Measurements from ENCODE around the gene RHOT1.
"Not testable (repeated sequence)": the region's sequence is repeated elsewhere in the genome, so short reads cannot be mapped to it uniquely, and the experiment has no call there.

RHOT1 gene

GRCh38 chr17:32142038-32142856 is at the start of gene RHOT1:
TSS of gene RHOT1 (plus strand) at chr17:32142502. CDS start at chr17:32142693, 191 bp downstream.
- peak; percentile 44 to 59 for DNase-seq (ENCODE audit: low read depth in 1 of 2, low spot score in 1 of 2)

DNA sequence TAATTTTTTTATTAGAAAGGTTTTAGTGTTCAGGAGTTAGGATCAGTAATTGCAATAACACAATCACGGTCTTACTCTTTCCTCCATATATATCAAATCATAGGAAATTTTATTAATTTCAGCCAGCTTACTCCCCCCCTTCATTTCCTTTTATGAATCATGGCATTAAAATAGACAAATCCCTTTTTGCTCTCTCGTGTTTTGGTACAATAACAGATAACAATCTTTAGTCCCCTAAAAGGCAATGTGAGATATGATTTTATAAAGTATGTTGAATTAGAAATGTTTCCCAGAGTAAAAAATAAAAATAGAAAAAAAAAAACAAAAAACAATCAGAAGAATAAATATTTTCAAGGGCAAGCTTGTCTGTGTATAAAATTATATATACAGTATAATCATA is 42.6 kb upstream of the RHOT1 start:
- no peak for DNase-seq (ENCODE audit: low read depth in 1 of 2, low spot score in 1 of 2)

DNA sequence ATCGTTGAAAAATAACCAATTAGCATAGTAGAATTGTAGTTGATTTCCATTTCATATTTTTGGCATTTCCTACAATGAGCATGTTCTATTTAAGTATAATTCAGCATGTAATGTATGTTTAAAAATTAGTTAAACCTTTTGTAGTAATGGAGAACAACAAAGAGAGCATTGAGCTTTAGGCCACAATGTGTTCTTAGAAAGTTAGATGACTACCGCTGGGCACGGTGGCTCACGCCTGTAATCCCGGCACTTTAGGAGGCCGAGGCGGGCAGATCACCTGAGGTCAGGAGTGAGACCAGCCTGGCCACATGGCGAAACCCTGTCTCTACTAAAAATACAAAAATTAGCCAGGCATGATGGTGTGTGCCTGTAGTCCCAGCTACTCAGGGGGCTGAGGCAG is 42.0 kb upstream of the RHOT1 start:
- not testable (repeated sequence) for DNase-seq (ENCODE audit: low read depth in 1 of 2, low spot score in 1 of 2)

GRCh38 chr17:32100971-32101631 is 41.2 kb upstream of the RHOT1 start:
- no peak for DNase-seq (ENCODE audit: low read depth in 1 of 2, low spot score in 1 of 2)

DNA sequence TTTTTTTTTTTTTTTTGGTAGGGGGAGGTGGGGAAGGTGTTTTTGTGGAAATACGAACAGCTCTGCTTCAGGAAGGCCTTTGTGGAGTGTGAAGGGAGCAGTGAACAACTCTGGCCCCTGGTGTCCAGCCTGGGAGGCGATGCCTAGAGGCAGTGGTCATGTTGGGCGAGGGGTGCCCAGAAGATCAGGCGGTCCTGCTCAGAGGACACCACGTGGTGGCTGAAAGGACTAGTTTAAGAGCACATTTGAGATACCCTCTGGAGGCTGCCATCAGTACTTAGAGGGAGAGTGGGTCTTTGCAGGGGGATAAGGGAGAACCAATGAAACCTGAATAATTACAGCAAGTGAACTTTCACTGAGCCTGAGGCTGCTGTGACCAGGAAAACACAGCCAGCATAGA is 40.1 kb upstream of the RHOT1 start:
- DNase-seq (ENCODE audit: low read depth in 1 of 2, low spot score in 1 of 2), result no peak

GRCh38 chr17:32102646-32103186 is 39.6 kb upstream of the RHOT1 start:
- DNase-seq (ENCODE audit: low read depth in 1 of 2, low spot score in 1 of 2), result no peak

DNA sequence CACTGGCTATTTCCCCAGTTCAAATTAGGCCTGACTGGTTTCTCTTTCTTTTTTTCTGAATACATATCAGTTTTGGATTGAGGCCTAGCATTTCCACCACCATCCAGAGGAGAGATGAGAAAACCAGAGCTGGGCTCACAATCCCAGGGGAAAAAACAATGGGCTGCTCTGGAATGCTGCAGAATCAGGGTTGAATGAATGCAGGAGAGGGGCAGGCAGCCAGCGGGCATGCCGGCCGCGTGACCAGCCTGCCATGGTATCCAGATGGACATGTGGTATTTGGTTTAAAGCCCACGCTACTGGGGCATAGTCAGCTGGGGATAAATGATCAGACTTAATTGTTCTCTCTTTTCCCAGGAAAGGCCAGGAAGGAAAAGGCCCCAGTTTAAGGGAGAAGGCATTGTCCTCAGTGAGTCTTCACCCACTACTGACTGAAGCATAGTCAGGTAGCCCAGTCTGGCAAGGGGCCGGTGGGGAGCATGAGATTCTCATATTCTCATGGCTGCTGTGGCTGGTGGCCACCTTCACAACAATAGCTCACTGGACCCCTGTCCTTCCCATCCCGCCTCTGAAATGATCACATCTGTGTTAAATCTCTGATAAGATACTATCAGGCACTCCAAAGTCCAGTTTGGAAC is 38.7 kb upstream of the RHOT1 start:
- DNase-seq (ENCODE audit: low read depth in 1 of 2, low spot score in 1 of 2), result no peak

GRCh38 chr17:32104158-32104557 is 38.1 kb upstream of the RHOT1 start:
- no peak for DNase-seq (ENCODE audit: low read depth in 1 of 2, low spot score in 1 of 2)

DNA sequence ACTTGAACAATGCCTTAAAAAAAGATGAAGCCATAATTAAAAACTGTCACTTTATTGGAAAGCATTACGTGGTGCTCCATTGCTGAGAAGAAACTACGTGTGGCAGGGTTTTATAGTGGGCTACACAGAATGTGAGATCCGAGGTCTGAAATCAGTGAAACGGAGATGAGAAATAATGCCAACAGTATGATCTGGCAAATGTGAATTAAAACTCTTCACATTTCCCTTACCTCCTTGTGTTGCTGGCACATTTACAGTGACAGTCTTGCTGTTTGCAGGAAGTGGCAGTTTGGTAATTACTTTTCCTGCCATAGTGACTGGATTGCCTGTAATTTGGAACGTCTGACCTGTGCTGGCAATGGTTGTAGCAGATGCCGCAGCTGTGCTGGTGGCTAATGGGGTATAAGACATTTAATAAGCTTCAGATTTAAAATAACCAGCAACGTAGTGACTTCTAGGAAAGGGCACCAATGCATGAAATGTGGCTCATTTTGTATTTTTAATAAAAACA is 35.8 kb upstream of the RHOT1 start:
- not testable (repeated sequence) for DNase-seq (ENCODE audit: low read depth in 1 of 2, low spot score in 1 of 2)

- not testable (repeated sequence) for DNase-seq (ENCODE audit: low read depth in 1 of 2, low spot score in 1 of 2)
These were observed 35.1 kb upstream of the RHOT1 start for GRCh38 chr17:32107194-32107593.

GRCh38 chr17:32110596-32110995 is 31.7 kb upstream of the RHOT1 start:
- DNase-seq (ENCODE audit: low read depth in 1 of 2, low spot score in 1 of 2), result no peak

GRCh38 chr17:32111141-32111771 is 31.0 kb upstream of the RHOT1 start:
- DNase-seq (ENCODE audit: low read depth in 1 of 2, low spot score in 1 of 2), result peak in 1 of 2 donors; percentile 6

GRCh38 chr17:32112416-32112815 is 29.9 kb upstream of the RHOT1 start:
- no peak for DNase-seq (ENCODE audit: low read depth in 1 of 2, low spot score in 1 of 2)

DNA sequence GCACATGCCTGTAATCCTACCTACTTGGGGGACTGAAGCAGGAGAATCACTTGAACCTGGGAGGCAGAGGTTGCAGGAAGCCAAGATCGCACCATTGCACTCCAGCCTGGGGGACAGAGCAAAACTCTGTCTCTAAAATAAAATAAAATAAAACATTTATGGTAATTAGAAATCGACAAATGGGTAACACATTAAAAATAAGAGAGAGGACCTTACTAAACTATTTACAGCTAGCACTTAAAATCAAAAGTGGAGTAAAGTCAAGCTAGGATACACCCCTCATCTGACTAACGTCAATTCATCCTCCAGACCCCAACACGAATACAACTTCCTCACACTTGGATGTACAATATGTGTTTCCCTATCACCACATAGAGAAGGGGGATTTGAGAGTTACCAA is 27.8 kb upstream of the RHOT1 start:
- DNase-seq (ENCODE audit: low read depth in 1 of 2, low spot score in 1 of 2), result no peak

GRCh38 chr17:32115546-32115945 is 26.8 kb upstream of the RHOT1 start:
- not testable (repeated sequence) for DNase-seq (ENCODE audit: low read depth in 1 of 2, low spot score in 1 of 2)

GRCh38 chr17:32116937-32117336 is 25.4 kb upstream of the RHOT1 start:
- DNase-seq (ENCODE audit: low read depth in 1 of 2, low spot score in 1 of 2), result no peak

GRCh38 chr17:32117399-32117798 is 24.9 kb upstream of the RHOT1 start:
- no peak for DNase-seq (ENCODE audit: low read depth in 1 of 2, low spot score in 1 of 2)

GRCh38 chr17:32118088-32118487 is 24.2 kb upstream of the RHOT1 start:
- not testable (repeated sequence) for DNase-seq (ENCODE audit: low read depth in 1 of 2, low spot score in 1 of 2)

DNA sequence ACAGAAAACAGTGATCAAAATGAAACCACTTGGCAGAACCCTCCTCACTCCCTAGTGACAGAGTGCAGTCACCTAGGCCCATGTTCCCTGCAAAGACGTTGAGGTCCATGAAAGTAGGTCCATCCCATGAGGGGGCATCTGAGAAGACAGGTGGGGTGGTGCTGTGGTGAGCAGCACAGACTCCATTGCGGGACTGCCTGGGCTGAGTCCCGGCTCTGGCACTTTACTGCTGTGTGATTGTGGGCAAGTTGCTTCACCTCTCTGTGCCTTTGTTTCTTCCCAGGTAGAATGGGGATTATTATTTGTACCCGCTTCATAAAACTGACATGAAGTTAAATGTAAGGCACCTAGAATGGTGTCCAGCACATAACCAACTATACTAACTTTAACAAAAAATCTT is 23.5 kb upstream of the RHOT1 start:
- DNase-seq (ENCODE audit: low read depth in 1 of 2, low spot score in 1 of 2), result no peak

DNA sequence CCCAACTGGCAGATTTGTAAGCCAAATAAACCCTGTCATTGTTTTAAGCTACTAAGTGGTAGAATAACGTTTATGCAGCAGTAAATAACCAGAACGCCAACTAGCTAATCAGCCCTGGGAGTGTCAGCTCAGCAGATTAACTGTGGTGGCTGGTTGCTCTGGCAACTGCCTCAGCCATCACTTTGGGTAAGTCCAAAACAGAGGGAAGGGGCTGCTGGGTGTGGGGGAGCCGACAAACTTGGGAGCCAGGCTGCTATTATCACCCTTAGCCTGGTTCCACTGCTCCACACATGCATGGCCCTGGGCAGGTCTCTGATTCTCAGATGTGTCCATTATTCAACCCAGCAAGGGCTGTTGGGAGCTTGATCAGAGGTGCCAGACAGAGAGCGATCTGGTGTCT is 22.2 kb upstream of the RHOT1 start:
- DNase-seq (ENCODE audit: low read depth in 1 of 2, low spot score in 1 of 2), result no peak

DNA sequence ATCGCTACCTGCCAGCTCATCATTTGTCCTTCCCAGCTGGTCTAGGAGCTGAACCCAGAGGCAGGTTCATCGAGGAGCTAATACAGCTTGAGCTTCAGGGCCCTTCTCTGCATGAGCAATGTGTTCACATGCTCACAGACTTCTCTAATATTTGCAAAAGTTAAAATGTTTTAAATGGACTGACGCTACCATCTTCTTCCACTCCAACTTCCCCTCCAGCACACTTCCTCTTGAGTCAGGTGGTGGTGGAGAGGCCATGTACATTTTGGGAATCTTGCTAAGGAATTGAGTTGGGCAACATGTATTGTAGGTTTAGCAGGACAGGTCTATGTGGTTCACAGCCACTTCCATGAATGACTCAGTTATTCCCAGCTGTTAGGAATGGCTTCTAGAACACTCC is 21.6 kb upstream of the RHOT1 start:
- no peak for DNase-seq (ENCODE audit: low read depth in 1 of 2, low spot score in 1 of 2)

Data from activated CD4-positive, alpha-beta T cell treated with anti-CD3 and anti-CD28 coated beads, Interleukin-2, amount 50 U/mL, for 24 hours (primary cell).